Stimulated activated naive B cell treated with anti-CD40 and anti-IgM and Interleukin-4, amounts not matched to agents 10 μg/mL and 1 μg/mL and 100 μg/mL, for 72 hours (primary cell): ENCODE results near the gene PTPRK.

Source experiments
- ATAC-seq, 2 donors: fragments of 150-1000 bp; cut with Tn5 transposase; replicated peaks; 2 replicates each; pipeline ENCODE4 v1.10.0; 2021; ENCODE audit warnings: moderate library complexity in 1 of 2
- DNase-seq: peaks from one replicate; pipeline ENCODE4 v3.0.0; 2021
- H3K27ac Mint-ChIP-seq: one replicate; pipeline ENCODE4 v1.8.0; 2022; ENCODE audit warnings: mild to moderate bottlenecking, mixed read lengths
- H3K27me3 Mint-ChIP-seq, 2 donors: one replicate each; pipeline ENCODE4 v1.8.0; 2022; ENCODE audit warnings: mixed read lengths in 2 of 2
- H3K36me3 Mint-ChIP-seq, 2 donors: one replicate each; pipeline ENCODE4 v1.8.0; 2022; ENCODE audit warnings: mixed read lengths in 2 of 2, mild to moderate bottlenecking in 1 of 2
- H3K4me1 Mint-ChIP-seq, 2 donors: one replicate each; pipeline ENCODE4 v1.8.0; 2022; ENCODE audit warnings: mixed read lengths in 2 of 2, mild to moderate bottlenecking in 1 of 2
- H3K4me3 Mint-ChIP-seq, 2 donors: one replicate each; pipeline ENCODE4 v1.8.0; 2022; ENCODE audit warnings: mild to moderate bottlenecking in 2 of 2, mixed read lengths in 2 of 2, moderate library complexity in 1 of 2
- H3K9me3 Mint-ChIP-seq, 2 donors: one replicate each; pipeline ENCODE4 v1.8.0; 2022; ENCODE audit warnings: mixed read lengths in 2 of 2, mild to moderate bottlenecking in 1 of 2

The PTPRK gene

DNA sequence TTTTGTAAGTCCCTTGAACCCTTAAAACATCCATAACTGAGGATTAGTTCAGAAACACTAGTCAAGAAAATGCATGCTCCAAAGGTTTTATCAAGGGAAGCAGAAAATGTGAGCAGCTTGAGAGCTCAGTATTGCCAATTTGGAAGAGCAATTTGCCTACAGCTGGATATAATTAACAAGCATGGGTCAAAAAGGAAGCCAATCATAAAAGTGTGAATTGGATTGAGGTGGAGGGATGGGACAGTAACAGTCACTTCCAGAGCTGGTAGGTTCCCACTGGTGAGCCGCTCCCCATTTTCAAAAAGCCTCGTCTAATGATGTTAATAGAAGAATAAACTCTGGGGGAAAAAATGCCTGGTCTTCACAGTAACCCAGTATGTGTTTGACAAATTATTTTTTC lies 5.0 kb upstream of the PTPRK start:
- DNase-seq: no peak
- Mint-ChIP-seq H3K36me3 (no peaks in the 10 kb centered on the region), H3K27ac (no peak overlapping the region), H3K9me3 (no peaks in the 10 kb centered on the region), H3K4me3 (no peak overlapping the region), H3K4me1 (peaks cover 1 to 9% of the 10 kb centered on the region in 2 donors), H3K27me3 (peaks cover 12 to 46% of the 10 kb centered on the region in 2 donors)
- ATAC-seq: no peak

DNA sequence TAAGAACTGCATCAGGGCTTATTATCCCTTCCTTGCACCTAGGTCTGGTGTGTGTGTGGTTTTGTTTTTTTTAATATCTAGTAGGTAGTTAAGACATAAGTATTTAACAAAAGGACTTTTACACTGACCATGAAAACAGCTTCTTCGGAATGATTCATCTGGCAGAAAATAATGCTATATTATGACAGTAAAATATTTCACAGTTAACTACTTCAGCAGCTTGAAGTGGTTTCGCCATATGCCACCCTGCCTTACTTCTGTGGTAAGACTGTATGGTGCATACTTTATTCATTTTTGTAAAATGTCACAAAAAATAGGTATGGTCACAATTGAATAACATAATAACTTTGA lies 858 bp upstream of the PTPRK start:
- H3K27me3 Mint-ChIP-seq: peaks cover 42 to 69% of the 10 kb centered on the region in 2 donors
- H3K4me3 Mint-ChIP-seq: peak overlapping the region; percentile 92 to 94
- ATAC-seq (no peak), DNase-seq (no peak)
- H3K27ac Mint-ChIP-seq: no peak overlapping the region
- H3K9me3 Mint-ChIP-seq: no peaks in the 10 kb centered on the region
- H3K4me1 Mint-ChIP-seq: peaks cover 14 to 28% of the 10 kb centered on the region in 2 donors
- H3K36me3 Mint-ChIP-seq: no peaks in the 10 kb centered on the region

DNA sequence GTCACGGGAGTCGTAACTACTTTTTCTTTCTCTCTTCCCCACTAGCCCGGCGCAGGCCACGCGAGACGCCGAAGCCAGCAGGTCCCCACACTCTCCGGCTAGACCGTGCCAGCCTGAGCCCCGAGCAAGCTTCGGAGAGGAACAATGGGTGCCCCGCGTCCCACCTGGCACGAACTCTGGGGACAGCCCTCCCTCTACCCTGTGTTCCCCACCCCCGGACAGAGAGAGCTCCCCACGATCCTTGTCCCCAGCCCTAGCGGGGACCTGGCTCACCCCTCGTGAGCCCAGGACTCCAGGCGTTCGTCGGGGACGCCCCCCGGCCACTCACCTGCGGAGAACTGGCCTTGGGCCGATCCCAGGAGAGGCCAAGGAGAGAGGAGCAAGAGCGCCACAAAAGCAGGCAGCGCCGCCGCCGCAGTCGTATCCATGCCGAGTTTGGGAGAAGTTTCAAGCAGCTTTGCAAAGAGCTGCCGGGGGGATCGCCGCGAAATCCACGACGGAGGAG lies 416 bp downstream of the PTPRK start:
- Mint-ChIP-seq H3K27me3 (peaks cover 45 to 74% of the 10 kb centered on the region in 2 donors), H3K36me3 (no peaks in the 10 kb centered on the region), H3K9me3 (no peaks in the 10 kb centered on the region), H3K27ac (peak overlapping the region; percentile 87), H3K4me1 (peaks cover 14 to 28% of the 10 kb centered on the region in 2 donors), H3K4me3 (peak overlapping the region; percentile 92 to 94)
- DNase-seq (peak; percentile 15), ATAC-seq (peak; percentile 53 to 56)

DNA sequence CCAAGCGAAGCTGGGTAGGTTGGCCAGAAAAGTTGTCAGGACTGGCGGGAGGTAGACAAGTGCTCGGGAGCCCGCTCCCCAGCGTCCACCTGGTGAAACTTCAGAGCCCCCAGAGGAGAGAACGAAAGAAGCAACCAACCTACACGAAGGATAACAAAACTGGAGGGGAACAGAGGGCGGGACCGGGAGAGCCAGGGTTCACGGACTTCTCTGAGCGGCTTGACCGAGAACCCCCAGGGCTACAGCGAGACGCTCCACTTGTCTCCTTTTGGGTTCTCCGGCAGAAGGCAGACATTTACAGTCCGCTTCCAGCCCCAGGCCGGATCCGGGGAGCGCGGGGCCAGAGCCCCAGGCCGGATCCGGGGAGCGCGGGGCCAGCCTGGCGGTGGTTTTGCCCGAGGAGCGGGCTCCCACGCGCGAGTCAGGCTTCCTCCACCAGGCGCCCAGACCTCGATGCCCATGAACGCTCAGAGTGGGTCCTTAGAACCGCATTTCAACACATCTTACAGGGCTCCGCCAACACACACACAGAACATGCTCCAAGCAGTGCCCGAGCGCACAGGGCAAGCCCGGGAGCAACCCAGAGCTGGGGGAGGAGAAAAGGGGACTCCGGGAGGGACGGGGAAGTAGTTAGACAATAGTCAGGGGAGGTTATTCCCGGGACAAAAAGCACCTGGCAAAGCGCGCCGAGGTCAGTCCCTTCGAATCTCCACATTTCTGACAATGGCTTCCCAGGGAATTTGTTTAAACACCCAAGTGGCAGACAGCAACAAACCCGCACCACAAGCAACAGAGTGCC lies 1.1 kb downstream of the PTPRK start:
- H3K27ac Mint-ChIP-seq: peak overlapping the region; percentile 87
- peak overlapping the region; percentile 92 to 94 for H3K4me3 Mint-ChIP-seq
- no peaks in the 10 kb centered on the region for H3K36me3 Mint-ChIP-seq
- peaks cover 47 to 72% of the 10 kb centered on the region in 2 donors for H3K27me3 Mint-ChIP-seq
- DNase-seq (peak; percentile 5), ATAC-seq (peak; percentile 31 to 38)
- no peaks in the 10 kb centered on the region for H3K9me3 Mint-ChIP-seq
- peaks cover 14 to 28% of the 10 kb centered on the region in 2 donors for H3K4me1 Mint-ChIP-seq

DNA sequence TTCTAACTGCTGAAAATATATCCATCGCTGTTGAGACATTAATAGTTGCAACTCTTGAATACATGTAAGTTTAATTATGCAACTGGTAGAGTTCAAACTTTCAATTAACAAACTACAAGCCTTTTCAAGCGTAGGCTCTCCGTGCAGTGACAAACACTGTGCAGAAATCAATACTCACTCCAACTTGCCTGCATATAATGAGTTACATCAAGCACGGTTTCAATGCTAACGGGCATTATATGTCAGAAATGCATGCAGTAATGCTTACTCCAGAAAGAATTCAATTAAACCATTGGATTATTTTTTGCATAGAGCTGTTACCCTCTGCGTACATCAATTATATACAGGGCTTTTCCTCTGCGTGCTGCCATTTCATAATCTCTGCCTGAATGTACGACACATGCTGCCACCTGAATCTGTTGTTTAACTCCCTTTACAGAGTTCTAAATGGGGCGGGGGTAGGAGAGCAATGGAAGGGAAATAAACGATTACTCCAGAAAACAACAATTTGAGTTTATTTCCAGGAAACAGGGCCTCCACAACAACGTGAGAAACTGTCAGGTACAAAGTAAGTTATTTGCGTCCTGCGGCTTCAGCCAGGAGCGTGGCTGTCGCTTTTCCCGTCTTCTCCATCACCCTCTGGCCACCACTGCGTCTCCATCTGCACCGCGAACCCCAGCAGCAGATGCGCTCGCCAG lies 1.8 kb downstream of the PTPRK start:
- Mint-ChIP-seq H3K4me3 (peak overlapping the region; percentile 79 to 94), H3K4me1 (peaks cover 14 to 28% of the 10 kb centered on the region in 2 donors), H3K27ac (no peak overlapping the region), H3K27me3 (peaks cover 54 to 65% of the 10 kb centered on the region in 2 donors), H3K9me3 (no peaks in the 10 kb centered on the region), H3K36me3 (no peaks in the 10 kb centered on the region)
- no peak for DNase-seq
- no peak for ATAC-seq

DNA sequence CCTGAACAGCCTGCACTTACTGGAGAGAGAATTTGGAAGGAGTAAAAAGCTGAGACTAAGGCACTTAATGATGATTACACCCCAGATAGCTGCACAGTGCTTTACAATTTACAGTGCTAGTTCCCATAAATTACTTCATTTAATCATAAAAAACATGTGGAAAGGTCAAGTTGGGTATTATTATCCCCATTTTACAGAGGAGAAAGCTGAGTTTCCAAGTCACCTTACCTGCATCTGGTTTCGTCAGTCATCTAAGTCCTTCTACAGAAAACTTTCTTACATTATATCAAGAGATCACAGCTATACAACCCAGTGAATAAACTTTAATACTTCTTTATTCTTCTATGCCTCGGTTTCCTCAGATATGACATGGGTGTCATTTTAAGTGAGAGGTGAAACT lies 3.3 kb downstream of the PTPRK start:
- Mint-ChIP-seq H3K9me3 (no peaks in the 10 kb centered on the region), H3K4me3 (no peak overlapping the region), H3K27ac (no peak overlapping the region), H3K36me3 (no peaks in the 10 kb centered on the region), H3K4me1 (peaks cover 14 to 28% of the 10 kb centered on the region in 2 donors), H3K27me3 (peaks cover 51 to 57% of the 10 kb centered on the region in 2 donors)
- ATAC-seq (no peak), DNase-seq (no peak)

DNA sequence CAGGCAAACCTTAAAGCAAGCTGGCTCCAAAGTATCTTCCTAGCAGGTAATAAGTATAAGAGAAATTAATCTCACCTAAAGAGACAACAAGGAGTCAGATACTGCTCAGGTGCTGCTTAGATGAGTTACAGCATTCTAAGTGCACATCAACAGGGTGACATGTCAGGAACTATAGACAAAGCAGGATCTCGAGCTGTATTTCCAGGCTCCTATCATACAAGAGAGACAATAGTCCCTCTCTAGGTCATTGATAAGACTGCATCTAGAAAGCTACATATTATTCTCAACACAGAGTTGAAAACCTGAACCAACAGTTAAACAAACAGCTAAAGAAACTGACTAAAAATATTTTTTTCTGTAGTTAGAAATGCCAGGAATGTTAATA lies 3.9 kb downstream of the PTPRK start:
- Mint-ChIP-seq H3K4me3 (no peak overlapping the region), H3K27ac (no peak overlapping the region), H3K9me3 (no peaks in the 10 kb centered on the region), H3K36me3 (no peaks in the 10 kb centered on the region), H3K27me3 (peaks cover 51 to 53% of the 10 kb centered on the region in 2 donors), H3K4me1 (peaks cover 14 to 28% of the 10 kb centered on the region in 2 donors)
- no peak for DNase-seq
- no peak for ATAC-seq

DNA sequence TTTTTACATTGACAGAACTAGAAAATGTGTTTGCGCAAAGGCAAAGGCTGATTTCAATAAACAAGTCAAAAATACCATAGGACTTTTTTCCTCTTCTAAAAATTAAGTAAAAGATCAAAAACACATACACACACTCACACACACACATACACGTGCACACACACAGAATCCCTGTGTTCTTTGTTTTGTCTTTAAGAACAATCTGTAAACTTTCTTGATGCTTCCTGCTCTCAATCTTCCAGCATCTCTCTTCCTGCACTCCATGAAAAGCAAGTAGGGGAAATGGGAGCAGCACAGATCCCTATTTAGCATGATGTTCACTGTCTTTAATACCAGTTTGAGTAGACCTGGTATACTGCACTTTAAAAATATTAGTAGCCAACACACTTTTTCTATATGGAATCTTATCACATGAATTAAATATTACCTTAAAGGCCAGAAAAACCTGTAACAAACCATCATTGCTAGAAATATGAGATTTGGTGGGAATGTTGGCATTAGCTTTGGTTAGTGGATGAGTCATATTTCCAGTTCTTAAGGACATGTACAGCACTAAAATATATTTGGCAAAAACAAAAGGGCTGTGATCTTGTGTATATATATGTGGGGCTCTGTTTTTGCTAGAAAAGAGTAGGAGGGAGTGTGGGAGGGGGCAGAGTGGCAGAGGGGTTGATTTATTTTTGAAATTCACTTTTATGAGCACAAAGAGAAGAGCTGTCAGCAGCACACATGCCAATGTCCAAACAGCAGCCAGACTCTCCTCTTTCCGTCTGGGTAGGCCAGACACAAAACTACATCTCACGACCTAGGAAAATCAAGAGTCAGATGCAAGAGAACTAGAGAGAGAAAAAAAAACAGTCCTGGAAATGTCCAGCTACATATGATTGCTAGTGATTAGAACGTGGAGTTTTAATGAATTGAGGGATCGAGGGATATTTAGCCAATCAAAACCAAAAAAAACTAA lies 4.6 kb downstream of the PTPRK start:
- H3K4me3 Mint-ChIP-seq: no peak overlapping the region
- H3K9me3 Mint-ChIP-seq: no peaks in the 10 kb centered on the region
- no peak overlapping the region for H3K27ac Mint-ChIP-seq
- ATAC-seq: no peak
- no peak for DNase-seq
- peaks cover 47% of the 10 kb centered on the region in 2 donors for H3K27me3 Mint-ChIP-seq
- H3K4me1 Mint-ChIP-seq: peaks cover 12 to 23% of the 10 kb centered on the region in 2 donors
- no peaks in the 10 kb centered on the region for H3K36me3 Mint-ChIP-seq

DNA sequence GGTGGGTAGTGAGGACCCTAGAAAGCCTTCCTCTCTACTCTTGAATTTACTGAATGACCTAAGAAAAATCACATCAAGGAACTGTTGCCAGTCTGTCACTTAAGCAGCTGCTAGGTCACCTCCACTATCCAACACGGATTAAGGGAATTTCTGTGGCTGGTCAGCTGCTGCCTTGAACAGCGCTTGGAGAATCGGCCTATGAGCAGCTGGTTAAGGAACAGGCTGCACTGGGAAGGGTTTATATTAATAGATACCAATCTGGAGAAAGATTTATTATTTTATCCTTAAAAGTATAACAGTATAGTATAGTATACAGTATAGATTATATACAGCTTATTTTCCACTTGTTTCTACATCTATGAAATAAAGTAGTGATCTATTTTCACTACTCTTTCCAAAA lies 6.5 kb downstream of the PTPRK start:
- H3K4me1 Mint-ChIP-seq: peaks cover 3 to 4% of the 10 kb centered on the region in 2 donors
- no peaks in the 10 kb centered on the region for H3K36me3 Mint-ChIP-seq
- DNase-seq: no peak
- no peak overlapping the region for H3K4me3 Mint-ChIP-seq
- no peak for ATAC-seq
- no peak overlapping the region for H3K27ac Mint-ChIP-seq
- H3K27me3 Mint-ChIP-seq: peaks cover 27 to 29% of the 10 kb centered on the region in 2 donors
- no peaks in the 10 kb centered on the region for H3K9me3 Mint-ChIP-seq

DNA sequence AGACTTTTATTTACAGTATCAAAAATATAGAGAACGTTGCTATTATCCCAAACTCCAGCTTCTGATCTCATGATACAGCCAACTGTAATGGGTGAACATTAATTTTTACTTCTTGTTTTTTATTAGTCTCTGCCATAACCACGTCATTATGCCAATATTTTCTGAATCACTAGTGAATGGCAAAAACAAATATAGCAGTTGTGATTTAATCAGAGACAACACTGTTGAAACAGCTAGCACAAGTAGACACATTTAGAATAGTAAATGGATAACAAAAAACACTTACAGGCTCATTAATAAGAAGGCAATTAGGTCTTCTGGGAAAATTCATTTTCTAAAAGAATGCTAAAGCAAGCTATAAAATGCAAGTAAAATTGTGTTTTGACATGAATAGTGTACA lies 8.1 kb downstream of the PTPRK start:
- Mint-ChIP-seq H3K27ac (no peak overlapping the region), H3K27me3 (peaks cover 20 to 24% of the 10 kb centered on the region in 2 donors), H3K4me3 (no peak overlapping the region), H3K4me1 (no peaks in the 10 kb centered on the region), H3K9me3 (no peaks in the 10 kb centered on the region), H3K36me3 (no peaks in the 10 kb centered on the region)
- DNase-seq (no peak), ATAC-seq (no peak)

DNA sequence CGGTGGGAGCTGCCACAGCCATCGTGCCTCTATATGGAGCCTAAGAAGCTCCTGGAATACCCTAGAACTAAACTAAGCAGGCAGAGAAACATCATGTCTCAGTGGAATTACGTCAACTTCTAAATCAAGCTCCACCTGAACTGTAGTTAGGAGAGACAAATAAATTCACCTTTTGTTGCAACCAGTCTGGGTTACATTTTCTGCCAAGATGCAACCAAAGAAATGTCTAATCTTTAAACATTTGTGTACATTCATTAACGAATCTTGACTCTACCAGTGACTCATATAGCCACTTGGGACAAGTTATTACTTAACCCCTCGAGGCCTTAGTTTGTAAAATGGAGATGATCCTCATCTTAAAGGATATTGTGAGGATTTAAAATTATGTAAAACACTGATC lies 8.9 kb downstream of the PTPRK start:
- Mint-ChIP-seq H3K4me3 (no peak overlapping the region), H3K9me3 (no peaks in the 10 kb centered on the region), H3K27me3 (peaks cover 13 to 18% of the 10 kb centered on the region in 2 donors), H3K36me3 (no peaks in the 10 kb centered on the region), H3K4me1 (no peaks in the 10 kb centered on the region), H3K27ac (no peak overlapping the region)
- DNase-seq: no peak
- no peak for ATAC-seq

DNA sequence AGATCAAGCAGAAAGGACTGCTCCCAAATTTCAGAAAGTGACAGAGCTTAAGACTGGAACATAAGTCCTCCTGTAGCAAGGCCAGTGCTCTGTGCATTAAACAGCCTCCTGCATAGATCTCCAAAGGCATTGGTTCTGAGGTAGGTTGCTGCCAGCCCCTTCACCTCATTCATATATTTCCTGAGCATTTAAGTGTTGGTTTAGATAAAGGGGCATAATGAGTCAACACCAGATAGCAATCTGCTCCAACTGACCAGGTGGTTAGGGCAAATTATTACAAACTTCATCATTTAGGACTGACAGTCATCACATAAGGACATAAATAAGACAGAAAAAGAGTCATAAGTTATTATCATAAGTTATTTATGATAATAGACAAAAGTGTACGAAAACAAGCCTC lies 10.7 kb downstream of the PTPRK start:
- ATAC-seq (no peak), DNase-seq (no peak)
- H3K4me1 Mint-ChIP-seq: no peaks in the 10 kb centered on the region
- H3K9me3 Mint-ChIP-seq: no peaks in the 10 kb centered on the region
- no peaks in the 10 kb centered on the region for H3K36me3 Mint-ChIP-seq
- H3K27ac Mint-ChIP-seq: no peak overlapping the region
- H3K4me3 Mint-ChIP-seq: no peak overlapping the region
- peaks cover 0 to 8% of the 10 kb centered on the region in 2 donors for H3K27me3 Mint-ChIP-seq

DNA sequence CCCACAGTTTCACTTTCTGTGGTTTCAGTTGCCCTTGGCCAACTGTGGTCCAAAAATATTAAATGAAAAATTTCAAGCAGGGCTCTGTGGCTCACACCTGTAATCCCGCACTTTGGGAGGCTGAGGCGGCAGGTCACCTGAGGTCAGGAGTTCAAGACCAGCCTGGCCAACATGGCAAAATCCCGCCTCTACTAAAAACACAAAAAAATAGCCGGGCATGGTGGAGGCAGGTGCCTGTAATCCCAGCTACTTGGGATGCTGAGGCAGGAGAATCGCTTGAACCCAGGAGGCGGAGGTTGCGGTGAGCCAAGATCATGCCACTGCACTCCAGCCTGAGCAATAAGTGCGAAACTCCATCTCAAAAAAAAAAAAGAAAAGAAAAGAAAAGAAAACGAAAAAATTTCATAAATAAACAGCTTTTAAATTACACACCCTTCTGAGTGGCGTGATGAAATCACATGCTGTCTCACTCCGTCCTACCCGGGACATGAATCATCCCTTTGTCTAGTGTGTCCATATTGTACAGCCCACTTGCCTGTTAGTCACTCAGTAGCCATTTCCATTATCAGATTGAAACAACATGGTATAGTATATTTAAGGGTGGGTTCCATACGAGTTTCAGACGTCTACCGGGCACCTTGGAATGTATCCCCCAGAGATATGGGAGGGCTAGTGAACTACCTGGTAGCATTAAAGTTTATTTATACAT lies 11.7 kb downstream of the PTPRK start:
- ATAC-seq (no peak), DNase-seq (no peak)
- H3K4me1 Mint-ChIP-seq: no peaks in the 10 kb centered on the region
- H3K27me3 Mint-ChIP-seq: peaks cover 0 to under 1% of the 10 kb centered on the region in 2 donors
- H3K36me3 Mint-ChIP-seq: no peaks in the 10 kb centered on the region
- H3K4me3 Mint-ChIP-seq: no peak overlapping the region
- H3K9me3 Mint-ChIP-seq: no peaks in the 10 kb centered on the region
- H3K27ac Mint-ChIP-seq: no peak overlapping the region
